ENCODE results near the gene SGMS2.

DNA sequence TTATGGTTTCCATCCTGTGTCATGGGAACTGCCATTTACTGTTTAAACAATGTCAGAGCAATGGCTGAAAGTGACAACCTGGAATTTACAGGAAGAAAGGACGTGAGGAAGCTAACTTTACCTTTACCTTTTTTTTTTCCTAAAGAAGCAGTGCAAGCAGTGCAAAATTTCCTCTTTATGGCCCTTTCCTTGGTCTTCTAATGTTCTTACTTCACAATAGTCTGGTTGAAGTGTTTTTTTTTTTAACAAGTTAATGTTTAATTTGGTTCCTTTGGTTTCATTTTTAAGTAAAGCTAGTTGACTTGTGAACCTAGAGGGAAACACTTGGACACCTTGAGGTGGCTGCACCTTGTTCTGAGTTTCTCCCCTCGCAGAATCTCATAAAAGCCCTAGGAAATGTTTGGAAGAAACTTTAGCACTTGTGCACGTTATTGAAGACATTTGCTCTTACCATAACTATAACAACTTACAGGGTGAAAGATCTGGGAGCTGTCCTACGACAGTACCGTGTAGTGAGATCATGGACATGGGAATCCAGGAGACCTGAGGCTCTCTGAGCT lies 1.8 kb downstream of the SGMS2 start:
- TF ChIP-seq, protein P1, sequence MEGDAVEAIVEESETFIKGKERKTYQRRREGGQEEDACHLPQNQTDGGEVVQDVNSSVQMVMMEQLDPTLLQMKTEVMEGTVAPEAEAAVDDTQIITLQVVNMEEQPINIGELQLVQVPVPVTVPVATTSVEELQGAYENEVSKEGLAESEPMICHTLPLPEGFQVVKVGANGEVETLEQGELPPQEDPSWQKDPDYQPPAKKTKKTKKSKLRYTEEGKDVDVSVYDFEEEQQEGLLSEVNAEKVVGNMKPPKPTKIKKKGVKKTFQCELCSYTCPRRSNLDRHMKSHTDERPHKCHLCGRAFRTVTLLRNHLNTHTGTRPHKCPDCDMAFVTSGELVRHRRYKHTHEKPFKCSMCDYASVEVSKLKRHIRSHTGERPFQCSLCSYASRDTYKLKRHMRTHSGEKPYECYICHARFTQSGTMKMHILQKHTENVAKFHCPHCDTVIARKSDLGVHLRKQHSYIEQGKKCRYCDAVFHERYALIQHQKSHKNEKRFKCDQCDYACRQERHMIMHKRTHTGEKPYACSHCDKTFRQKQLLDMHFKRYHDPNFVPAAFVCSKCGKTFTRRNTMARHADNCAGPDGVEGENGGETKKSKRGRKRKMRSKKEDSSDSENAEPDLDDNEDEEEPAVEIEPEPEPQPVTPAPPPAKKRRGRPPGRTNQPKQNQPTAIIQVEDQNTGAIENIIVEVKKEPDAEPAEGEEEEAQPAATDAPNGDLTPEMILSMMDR (IDR thresholded peaks at IDR 0.05): no peak
- no peak for TF ChIP-seq EZH2 (IDR thresholded peaks at IDR 0.05; ENCODE audit: borderline replicate concordance, insufficient read depth, low read depth, low read length, poor library complexity, severe bottlenecking)

Measured in B cell (primary cell).